ENCODE data around the gene RNU1-3.
"Not testable (repeated sequence)": the region's sequence is repeated elsewhere in the genome, so short reads cannot be mapped to it uniquely, and the experiment has no call there.

GRCh38 chr1:16639091-16640031, 27.4 kb downstream of the RNU1-3 start:
- TF ChIP-seq CTCF (IDR thresholded peaks at IDR 0.05; ENCODE audit: insufficient read depth, low read depth, low read length); EZH2 (IDR thresholded peaks at IDR 0.05; ENCODE audit: insufficient read depth, low read length): not testable (repeated sequence)
